HepG2 (cell line): ENCODE results near the gene STX1B. TPM values are rescaled to one million over a fixed set of nuclear protein-coding genes. Genes with fewer than 3 reads are reported as not detected.

Experiments
- ATAC-seq: fragments of 200-7000 bp; cut with Tn5 transposase; 3 replicates; pipeline ENCODE4 v1.9.1; 2020; ENCODE audit warnings: mild to moderate bottlenecking, moderate library complexity
- BruUV-seq: library from RNA; stranded (reverse); fragments of 400-500 nt; replicated peaks from 2 replicates; lab custom pipeline; 2021; lab: Mats Ljungman, UMichigan
- CTCF ChIA-PET: fragments of 300-600 bp; formaldehyde crosslinking; extraction: SDS; loops from one replicate; lab custom pipeline; 2021; ENCODE audit warnings: low total read pairs, inconsistent platforms, low intra/inter-chr PET ratio; lab: Yijun Ruan, JAX
- POLR2A ChIA-PET: fragments of 350-600 bp; sonication (Branson Sonifier 250); formaldehyde crosslinking; loops from one replicate; lab custom pipeline; 2020; ENCODE audit warnings: antibody characterized with exemption, inconsistent platforms; lab: Yijun Ruan, JAX
- DNase-seq: peaks from one replicate; pipeline ENCODE4 v3.0.0-alpha.2; 2015; ENCODE audit warnings: low spot score
- FAIRE-seq: peaks from 3 replicates; lab custom pipeline; 2011; peaks lifted over from hg19 to GRCh38; lab: Jason Lieb, UNC
- H2AFZ ChIP-seq: one replicate; pipeline ENCODE4 v1.6.1; 2011; ENCODE audit warnings: low read length, inconsistent platforms
- H3K27ac ChIP-seq: fragments of 300-600 bp; 3 replicates; pipeline ENCODE4 v1.8.0; 2011; ENCODE audit warnings: mixed run types, mild to moderate bottlenecking, mixed read lengths, low read length, inconsistent platforms; ENCODE audit not compliant: insufficient read depth; ENCODE audit errors: extremely low read length
- H3K27me3 ChIP-seq, 2 experiments: fragments of 200-600 bp in 1 of 2; 2 replicates in 1 of 2; 3 replicates in 1 of 2; pipeline versions ENCODE4 v1.6.0 to v1.8.0; 2011; ENCODE audit warnings: low read length in 2 of 2, mild to moderate bottlenecking in 2 of 2, moderate library complexity in 2 of 2, inconsistent platforms in 1 of 2; ENCODE audit not compliant: insufficient read depth in 2 of 2, control insufficient read depth in 1 of 2
- H3K36me3 ChIP-seq, 2 experiments: fragments of 200-600 bp in 1 of 2; replicated peaks in 1 of 2; 2 replicates in 1 of 2; 3 replicates in 1 of 2; pipeline versions ENCODE4 v1.5.1 to v1.8.0; 2011; ENCODE audit warnings: low read length in 2 of 2, inconsistent platforms in 1 of 2; ENCODE audit not compliant: insufficient read depth in 2 of 2, control insufficient read depth in 1 of 2
- H3K4me1 ChIP-seq: 2 replicates; pipeline ENCODE4 v1.5.1; 2012; ENCODE audit warnings: low read length, inconsistent platforms; ENCODE audit not compliant: insufficient read depth
- H3K4me2 ChIP-seq: 2 replicates; pipeline ENCODE4 v1.6.0; 2011; ENCODE audit warnings: low read depth, low read length, inconsistent platforms
- H3K4me3 ChIP-seq, 3 experiments: fragments of 200-600 bp in 1 of 3; sonication (generic), shearing (Covaris generic) in 1 of 3; replicated peaks in 1 of 3; 2 replicates each; pipeline ENCODE4 v1.5.1; 2011 to 2016; ENCODE audit warnings: low read length in 3 of 3, inconsistent platforms in 2 of 3, low read depth in 2 of 3, mild to moderate bottlenecking in 2 of 3, control low read depth in 1 of 3, mixed read lengths in 1 of 3; ENCODE audit not compliant: insufficient read depth in 1 of 3
- H3K79me2 ChIP-seq: one replicate; pipeline ENCODE4 v1.6.1; 2011; ENCODE audit warnings: low read length, inconsistent platforms; ENCODE audit not compliant: insufficient read depth
- H3K9ac ChIP-seq: 2 replicates; pipeline ENCODE4 v1.6.0; 2011; ENCODE audit warnings: mild to moderate bottlenecking, low read depth, low read length, inconsistent platforms; ENCODE audit not compliant: insufficient read depth
- H3K9me3 ChIP-seq: 2 replicates; pipeline ENCODE4 v1.5.1; 2012; ENCODE audit warnings: mild to moderate bottlenecking, low read length
- H4K20me1 ChIP-seq: 2 replicates; pipeline ENCODE4 v1.6.0; 2011; ENCODE audit warnings: inconsistent platforms, mild to moderate bottlenecking, low read length, moderate library complexity; ENCODE audit not compliant: insufficient read depth
- HMGXB3 ChIP-seq: sonication (generic); formaldehyde crosslinking; IDR thresholded peaks from 2 replicates; pipeline ENCODE4 v1.4.0; 2020; ENCODE audit warnings: missing genetic modification reagents, borderline replicate concordance
- JDP2 ChIP-seq: sonication (generic); formaldehyde crosslinking; IDR thresholded peaks from 2 replicates; pipeline ENCODE4 v1.8.1; 2022; ENCODE audit warnings: missing genetic modification reagents, borderline replicate concordance
- MEF2D ChIP-seq: sonication (generic); formaldehyde crosslinking; IDR thresholded peaks from 2 replicates; pipeline ENCODE4 v1.5.1; 2020; ENCODE audit warnings: mild to moderate bottlenecking, missing genetic modification reagents
- NFYC ChIP-seq: IDR thresholded peaks from 2 replicates; pipeline ENCODE4 v1.6.1; 2016; ENCODE audit warnings: missing genetic modification reagents, missing compliant biosample characterization
- NPAS2 ChIP-seq: sonication (generic); formaldehyde crosslinking; IDR thresholded peaks from 2 replicates; pipeline ENCODE4 v1.8.0; 2022; ENCODE audit warnings: mild to moderate bottlenecking, missing genetic modification reagents, borderline replicate concordance
- POGZ ChIP-seq: sonication (generic); formaldehyde crosslinking; IDR thresholded peaks from 2 replicates; pipeline ENCODE4 v1.4.0; 2020; ENCODE audit warnings: mild to moderate bottlenecking, missing genetic modification reagents
- SMARCE1 ChIP-seq: fragments of 450-650 bp; IDR thresholded peaks from 2 replicates; pipeline ENCODE4 v1.6.1; 2017; ENCODE audit warnings: borderline replicate concordance
- SMYD3 ChIP-seq: sonication (generic); formaldehyde crosslinking; IDR thresholded peaks from 2 replicates; pipeline ENCODE4 v1.8.1; 2023; ENCODE audit warnings: mild to moderate bottlenecking, missing genetic modification reagents
- ZBTB38 ChIP-seq: sonication (generic); formaldehyde crosslinking; IDR thresholded peaks from 2 replicates; pipeline ENCODE4 v1.5.1; 2020; ENCODE audit warnings: mild to moderate bottlenecking, missing genetic modification reagents
- ZNF207 ChIP-seq: fragments of 450-650 bp; IDR thresholded peaks from 2 replicates; pipeline ENCODE4 v1.6.1; 2016; ENCODE audit warnings: antibody characterized with exemption, borderline replicate concordance
- ZNF549 ChIP-seq: sonication (generic); formaldehyde crosslinking; IDR thresholded peaks from 2 replicates; pipeline ENCODE4 v1.5.0; 2020; ENCODE audit warnings: missing genetic modification reagents
- ZNF687 ChIP-seq: sonication (generic); formaldehyde crosslinking; IDR thresholded peaks from 2 replicates; pipeline ENCODE4 v1.5.1; 2020; ENCODE audit warnings: mild to moderate bottlenecking, missing genetic modification reagents, moderate library complexity
- WGBS: methylation state at CpG from one replicate; pipeline ENCODE4 v1.1.6; 2017; ENCODE audit warnings: low lambda C conversion rate; 5-methylcytosine and 5-hydroxymethylcytosine counted together
- in situ Hi-C: cut with HindIII; loops from 2 replicates; pipeline ENCODE4 v1.10.0; 2017; ENCODE audit warnings: low pct_unique_long_range_greater_than_20kb; ENCODE audit not compliant: extremely low pct_ligation_motif_present
- intact Hi-C: fragments of 100-400 bp; cut with micrococcal nuclease; formaldehyde crosslinking; loops from one replicate; pipeline ENCODE4 v1.10.0; 2022; ENCODE audit not compliant: unreplicated experiment
- polyA plus RNA-seq, 8 experiments: library from polyadenylated mRNA; depleted of rRNA in 3 of 8; stranded (reverse) in 7 of 8; unstranded in 1 of 8; fragments of >200 nt; fragmentation: Illumina TruSeq in 4 of 8; extraction: Trizol in 4 of 8; gene quantifications; 2 replicates each; pipeline versions ENCODE4 v1.2.1 to v1.2.3, GENCODE V29; 2011 to 2016; ENCODE audit warnings: low read depth in 4 of 8, missing spikeins in 1 of 8, mixed read lengths in 1 of 8; ENCODE audit not compliant: insufficient read depth in 1 of 8
- total RNA-seq, 5 experiments: library from RNA; depleted of rRNA; stranded (reverse); fragments of >200 nt; fragmentation: Illumina TruSeq; extraction: Trizol; gene quantifications; 2 replicates each; pipeline ENCODE4 v1.2.3, GENCODE V29; 2016; ENCODE audit warnings: low read depth in 1 of 5
- TF ChIP-seq, protein P1 (sequence below): sonication (generic); formaldehyde crosslinking; IDR thresholded peaks from 2 replicates; pipeline ENCODE4 v1.5.0; 2020; ENCODE audit warnings: mild to moderate bottlenecking, low read depth, missing genetic modification reagents, borderline replicate concordance

Gene STX1B
- total and polyA plus RNA-seq, 2 of the 13 experiments (the other 11 are each of a cell fraction or from before 2014, with no cell fraction given), result 2.1 to 3.0 TPM

DNA sequence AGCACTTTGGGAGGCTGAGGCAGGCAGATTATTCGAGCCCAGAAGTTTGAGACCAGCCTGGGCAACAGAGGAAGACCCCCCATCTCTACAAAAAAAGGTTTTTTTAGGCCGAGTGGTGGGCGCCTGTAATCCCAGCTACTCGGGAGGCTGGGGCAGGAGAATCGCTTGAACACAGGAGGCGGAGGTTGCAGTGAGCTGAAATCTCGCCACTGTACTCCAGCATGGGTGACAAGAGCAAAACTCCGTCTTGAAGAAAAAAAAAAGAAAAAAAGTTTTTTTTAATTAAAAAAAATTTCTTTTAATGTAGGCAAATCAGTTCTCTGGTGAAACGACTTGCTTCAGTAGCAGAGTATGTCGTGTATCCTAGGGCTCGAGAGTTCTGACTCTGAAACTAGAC is 14.5 kb downstream of the STX1B start (continued):
- TF ChIP-seq HMGXB3 (CRISPR knock-in tag) (no peak), ZNF549 (CRISPR knock-in tag) (no peak), POGZ (CRISPR knock-in tag) (0 out of 2 replicates have a peak, but pooled peaks have one; percentile 13), NFYC (CRISPR knock-in tag) (no peak)

DNA sequence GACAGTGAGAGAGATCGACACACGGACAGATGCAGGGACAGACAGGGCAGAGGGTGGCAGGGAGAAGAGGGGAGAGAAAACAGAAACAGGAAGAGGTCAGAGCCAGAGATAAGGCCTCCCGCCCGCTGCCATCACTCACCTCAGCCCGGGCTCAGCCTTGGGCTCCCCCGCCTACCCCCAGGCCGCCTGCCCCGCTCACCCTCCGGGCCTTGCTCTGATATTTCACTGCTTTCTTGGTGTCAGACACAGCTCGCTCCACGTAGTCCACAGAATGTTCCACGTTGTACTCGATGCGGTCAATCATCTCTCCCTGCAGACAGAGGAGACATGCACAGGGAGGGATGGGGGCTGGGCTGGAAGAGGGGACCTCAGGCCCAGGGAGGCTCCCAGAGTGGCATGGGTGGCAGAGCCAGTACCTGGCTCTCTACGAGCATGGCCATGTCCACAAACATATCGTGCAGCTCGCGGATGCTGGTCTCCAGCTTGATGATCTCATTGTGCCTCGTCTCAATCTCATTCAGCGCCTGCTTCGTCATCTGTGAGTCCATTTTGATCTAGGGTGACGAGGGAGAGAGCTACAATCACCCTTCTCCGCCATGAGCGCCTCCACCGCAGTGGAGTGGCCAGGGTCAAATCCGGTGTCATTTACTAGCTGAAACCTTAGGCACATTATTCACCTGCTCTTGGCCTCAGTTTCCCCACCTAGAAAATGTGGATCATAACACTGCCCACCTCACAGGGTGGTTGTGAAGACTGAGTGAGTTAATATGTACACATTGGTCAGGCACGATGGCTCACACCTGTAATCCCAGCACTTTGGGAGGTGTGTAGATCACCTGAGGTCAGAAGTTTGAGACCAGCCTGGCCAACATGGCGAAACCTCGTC is 17.3 kb downstream of the STX1B start:
- Histone ChIP-seq H3K4me2 (peak overlapping the region; percentile 14; the same call in 1 of the 2 replicates), H3K27me3 (no peaks in the 10 kb centered on the region), H3K36me3 (no peaks in the 10 kb centered on the region), H3K27ac (no peak overlapping the region), H3K4me1 (peaks cover 67% of the 10 kb centered on the region), H3K9ac (no peak overlapping the region), H3K4me3 (no peak overlapping the region), H2AFZ (no peak overlapping the region), H3K9me3 (no peaks in the 10 kb centered on the region), H4K20me1 (no peaks in the 10 kb centered on the region), H3K79me2 (no peaks in the 10 kb centered on the region)
- POLR2A ChIA-PET, result interaction anchor here (0.5 to 1.8 kb wide), 4 partner anchors 9 to 124 kb away, joined by 3 to 5 read pairs (median 4); partner anchors contain the start of genes KAT8 and VKORC1
- intact Hi-C loops, result no loop called here
- 77% methylated on average over 29 of the region's 29 CpGs for WGBS
- FAIRE-seq, result no peak
- ATAC-seq, result no peak
- DNase-seq, result no peak
- BruUV-seq, result no TSS peak
- CTCF ChIA-PET, result no interaction called here
- in situ Hi-C loops, result loop anchor here (5.0 to 25.0 kb wide), 3 partner anchors 464 to 882 kb away; partner anchors contain the start of genes ARMC5 and ZNF267
- TF ChIP-seq ZBTB38 (CRISPR knock-in tag) (peak; percentile 87), NPAS2 (no peak), SMARCE1 (no peak), ZNF687 (peak; percentile 56), ZNF207 (no peak), MEF2D (no peak), SMYD3 (CRISPR knock-in tag) (no peak), JDP2 (CRISPR knock-in tag) (no peak)
- TF ChIP-seq, protein P1, sequence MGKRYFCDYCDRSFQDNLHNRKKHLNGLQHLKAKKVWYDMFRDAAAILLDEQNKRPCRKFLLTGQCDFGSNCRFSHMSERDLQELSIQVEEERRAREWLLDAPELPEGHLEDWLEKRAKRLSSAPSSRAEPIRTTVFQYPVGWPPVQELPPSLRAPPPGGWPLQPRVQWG (CRISPR knock-in tag), result no peak
